ENCODE measurements around the gene ZBED3. TPM values are rescaled to one million over a fixed set of nuclear protein-coding genes. Genes with fewer than 3 reads are reported as not detected.
A peak's percentile ranks its signal among the peaks of the same experiment; 100 is the strongest.
"Not testable (repeated sequence)": the region's sequence is repeated elsewhere in the genome, so short reads cannot be mapped to it uniquely, and the experiment has no call there.

The ZBED3 gene
- total RNA-seq, 1 experiment from 2014 or later = 12.3 TPM

DNA sequence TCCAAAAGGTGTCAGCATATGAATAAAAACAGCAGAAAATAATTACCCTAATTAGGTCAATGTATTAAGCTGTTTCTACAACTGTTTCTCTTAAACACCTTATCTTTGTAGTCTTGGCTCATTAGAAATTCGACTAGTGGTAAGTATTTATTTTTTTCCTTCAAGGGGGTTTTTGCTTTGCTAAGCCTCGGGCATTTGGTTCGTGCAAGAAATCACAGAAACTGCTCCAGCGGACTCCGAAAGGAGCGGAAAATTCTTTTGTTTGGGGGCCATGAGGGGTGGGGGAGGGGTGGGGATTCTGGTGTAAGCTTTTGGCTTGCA, 757 bp downstream of the ZBED3 start:
- TF ChIP-seq, protein P1, sequence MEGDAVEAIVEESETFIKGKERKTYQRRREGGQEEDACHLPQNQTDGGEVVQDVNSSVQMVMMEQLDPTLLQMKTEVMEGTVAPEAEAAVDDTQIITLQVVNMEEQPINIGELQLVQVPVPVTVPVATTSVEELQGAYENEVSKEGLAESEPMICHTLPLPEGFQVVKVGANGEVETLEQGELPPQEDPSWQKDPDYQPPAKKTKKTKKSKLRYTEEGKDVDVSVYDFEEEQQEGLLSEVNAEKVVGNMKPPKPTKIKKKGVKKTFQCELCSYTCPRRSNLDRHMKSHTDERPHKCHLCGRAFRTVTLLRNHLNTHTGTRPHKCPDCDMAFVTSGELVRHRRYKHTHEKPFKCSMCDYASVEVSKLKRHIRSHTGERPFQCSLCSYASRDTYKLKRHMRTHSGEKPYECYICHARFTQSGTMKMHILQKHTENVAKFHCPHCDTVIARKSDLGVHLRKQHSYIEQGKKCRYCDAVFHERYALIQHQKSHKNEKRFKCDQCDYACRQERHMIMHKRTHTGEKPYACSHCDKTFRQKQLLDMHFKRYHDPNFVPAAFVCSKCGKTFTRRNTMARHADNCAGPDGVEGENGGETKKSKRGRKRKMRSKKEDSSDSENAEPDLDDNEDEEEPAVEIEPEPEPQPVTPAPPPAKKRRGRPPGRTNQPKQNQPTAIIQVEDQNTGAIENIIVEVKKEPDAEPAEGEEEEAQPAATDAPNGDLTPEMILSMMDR (IDR thresholded peaks at IDR 0.05; ENCODE audit: unreplicated experiment) = no peak
- peak overlapping the region; percentile 95 for H3K27ac Mint-ChIP-seq (ENCODE audit: unreplicated experiment)
- peaks cover 17% of the 10 kb centered on the region for H3K4me1 Mint-ChIP-seq (ENCODE audit: low read depth, unreplicated experiment)
- peaks cover 30% of the 10 kb centered on the region for H3K36me3 Mint-ChIP-seq (ENCODE audit: insufficient read depth, unreplicated experiment)
- H3K9me3 Mint-ChIP-seq (ENCODE audit: low read depth, unreplicated experiment) = peaks cover 11% of the 10 kb centered on the region
- intact Hi-C loops (cut with micrococcal nuclease; ENCODE audit: unreplicated experiment) = loop anchor here (10.0 kb wide), 1 partner anchor 1352 kb away; no protein-coding TSS in a partner anchor
- peak overlapping the region; percentile 90 for H3K4me3 Mint-ChIP-seq (ENCODE audit: low read depth, unreplicated experiment)
- no TSS peak for BruUV-seq (replicated peaks)
- no peak for DNase-seq
- CTCF ChIA-PET = interaction anchor here (0.6 to 1.1 kb wide), 3 partner anchors 9 to 150 kb away, joined by 3 to 9 read pairs (median 4); no protein-coding TSS in a partner anchor
- H3K27me3 Mint-ChIP-seq (ENCODE audit: unreplicated experiment) = no peaks in the 10 kb centered on the region

DNA sequence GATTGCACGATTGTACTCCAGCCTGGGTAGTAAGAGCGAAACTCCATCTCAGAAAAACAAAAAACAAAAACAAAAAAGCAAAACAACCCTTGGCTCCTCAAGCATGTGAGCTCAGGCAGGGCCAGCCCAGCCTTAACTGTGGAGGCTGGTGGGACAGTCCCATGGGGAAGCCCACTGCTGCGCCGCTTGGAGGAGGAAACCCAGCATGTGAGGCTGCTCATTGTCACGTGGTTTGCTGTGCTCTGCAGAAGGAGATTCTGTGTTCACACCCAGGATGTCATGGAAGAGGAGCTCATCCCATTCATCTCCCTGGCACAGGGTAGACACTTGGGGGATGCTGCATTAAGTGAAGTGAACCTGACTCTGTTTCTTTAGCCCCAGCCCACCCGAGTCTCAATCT, 4.0 kb downstream of the ZBED3 start:
- DNase-seq = no peak
- Mint-ChIP-seq H3K27ac (ENCODE audit: unreplicated experiment) (no peak overlapping the region), H3K4me3 (ENCODE audit: low read depth, unreplicated experiment) (no peak overlapping the region), H3K9me3 (ENCODE audit: low read depth, unreplicated experiment) (peaks cover 8% of the 10 kb centered on the region), H3K27me3 (ENCODE audit: unreplicated experiment) (no peaks in the 10 kb centered on the region), H3K4me1 (ENCODE audit: low read depth, unreplicated experiment) (peaks cover 9% of the 10 kb centered on the region), H3K36me3 (ENCODE audit: insufficient read depth, unreplicated experiment) (peaks cover 25% of the 10 kb centered on the region)
- BruUV-seq (replicated peaks) = no TSS peak
- CTCF ChIA-PET = no interaction called here
- intact Hi-C loops (cut with micrococcal nuclease; ENCODE audit: unreplicated experiment) = loop anchor here (10.0 kb wide), 1 partner anchor 1348 kb away; no protein-coding TSS in a partner anchor
- TF ChIP-seq, protein P1 (IDR thresholded peaks at IDR 0.05; ENCODE audit: unreplicated experiment) = no peak

DNA sequence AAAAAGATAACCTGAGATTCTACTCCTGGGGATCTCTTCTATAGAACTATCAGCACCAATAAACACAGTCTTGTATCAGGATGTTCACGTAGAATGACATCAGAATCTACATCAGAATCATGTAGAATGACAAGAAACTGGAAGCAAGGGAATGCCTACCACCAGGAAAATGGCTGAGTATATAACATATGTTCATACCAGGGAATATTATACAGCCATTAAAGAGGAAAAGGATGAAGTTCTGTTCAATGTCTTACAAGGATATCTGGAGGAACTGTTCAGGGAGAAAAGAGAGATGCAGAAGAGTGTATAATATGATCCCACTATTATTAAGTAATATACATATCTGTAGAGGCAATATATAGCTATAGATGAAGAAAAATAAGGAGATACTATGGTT, 4.8 kb downstream of the ZBED3 start:
- H3K36me3 Mint-ChIP-seq (ENCODE audit: insufficient read depth, unreplicated experiment) = peaks cover 20% of the 10 kb centered on the region
- intact Hi-C loops (cut with micrococcal nuclease; ENCODE audit: unreplicated experiment) = loop anchor here (10.0 kb wide), 1 partner anchor 1347 kb away; no protein-coding TSS in a partner anchor
- DNase-seq = no peak
- TF ChIP-seq, protein P1 (IDR thresholded peaks at IDR 0.05; ENCODE audit: unreplicated experiment) = no peak
- H3K27ac Mint-ChIP-seq (ENCODE audit: unreplicated experiment) = no peak overlapping the region
- BruUV-seq (replicated peaks) = no TSS peak
- peaks cover 8% of the 10 kb centered on the region for H3K9me3 Mint-ChIP-seq (ENCODE audit: low read depth, unreplicated experiment)
- no peak overlapping the region for H3K4me3 Mint-ChIP-seq (ENCODE audit: low read depth, unreplicated experiment)
- CTCF ChIA-PET = no interaction called here
- peaks cover 9% of the 10 kb centered on the region for H3K4me1 Mint-ChIP-seq (ENCODE audit: low read depth, unreplicated experiment)
- H3K27me3 Mint-ChIP-seq (ENCODE audit: unreplicated experiment) = no peaks in the 10 kb centered on the region

DNA sequence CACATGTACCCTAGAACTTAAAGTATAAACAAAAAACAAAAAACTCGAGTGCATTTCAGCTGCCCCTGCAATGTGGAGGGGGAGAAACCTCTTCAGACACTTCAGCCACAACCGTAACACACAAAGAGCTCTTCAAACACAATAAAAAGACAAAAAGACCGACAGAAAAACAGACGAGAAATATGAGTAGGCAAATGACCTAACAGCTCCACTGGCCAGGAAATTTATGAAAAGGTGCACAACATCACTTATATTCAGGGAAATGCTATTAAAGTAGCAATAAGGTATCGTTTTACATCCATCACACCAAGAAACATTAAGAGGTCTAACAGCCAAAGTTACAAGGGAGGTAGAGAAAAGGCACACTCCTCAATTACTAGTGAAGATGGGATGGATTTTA, 6.2 kb downstream of the ZBED3 start:
- TF ChIP-seq, protein P1 (IDR thresholded peaks at IDR 0.05; ENCODE audit: unreplicated experiment) = no peak
- no peak for DNase-seq
- H3K4me3 Mint-ChIP-seq (ENCODE audit: low read depth, unreplicated experiment) = no peak overlapping the region
- CTCF ChIA-PET = no interaction called here
- intact Hi-C loops (cut with micrococcal nuclease; ENCODE audit: unreplicated experiment) = loop anchor here (10.0 kb wide), 1 partner anchor 1346 kb away; no protein-coding TSS in a partner anchor
- H3K27me3 Mint-ChIP-seq (ENCODE audit: unreplicated experiment) = no peaks in the 10 kb centered on the region
- H3K4me1 Mint-ChIP-seq (ENCODE audit: low read depth, unreplicated experiment) = peaks cover 9% of the 10 kb centered on the region
- peaks cover 8% of the 10 kb centered on the region for H3K9me3 Mint-ChIP-seq (ENCODE audit: low read depth, unreplicated experiment)
- H3K36me3 Mint-ChIP-seq (ENCODE audit: insufficient read depth, unreplicated experiment) = peaks cover 10% of the 10 kb centered on the region
- H3K27ac Mint-ChIP-seq (ENCODE audit: unreplicated experiment) = no peak overlapping the region
- no TSS peak for BruUV-seq (replicated peaks)

DNA sequence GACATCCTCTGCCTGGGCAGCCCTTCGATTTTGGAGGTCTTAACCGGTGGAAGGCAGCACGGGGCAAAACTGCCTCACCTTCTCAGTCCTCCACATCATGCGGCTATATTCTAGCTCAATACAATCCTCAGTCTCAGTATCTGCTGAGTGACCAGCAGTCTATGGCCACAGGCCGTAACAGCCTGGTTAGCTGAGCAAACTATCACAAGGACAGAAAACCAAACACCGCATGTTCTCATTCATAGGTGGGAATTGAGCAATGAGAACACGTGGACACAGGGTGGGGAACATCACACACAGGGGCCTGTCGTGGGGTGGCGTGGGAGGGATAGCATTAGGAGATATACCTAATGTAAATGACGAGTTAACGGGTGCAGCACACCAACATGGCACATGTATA, 6.6 kb downstream of the ZBED3 start:
- H3K4me1 Mint-ChIP-seq (ENCODE audit: low read depth, unreplicated experiment); DNase-seq; CTCF ChIA-PET; H3K4me3 Mint-ChIP-seq (ENCODE audit: low read depth, unreplicated experiment); BruUV-seq (replicated peaks); H3K27ac Mint-ChIP-seq (ENCODE audit: unreplicated experiment); H3K36me3 Mint-ChIP-seq (ENCODE audit: insufficient read depth, unreplicated experiment); H3K27me3 Mint-ChIP-seq (ENCODE audit: unreplicated experiment); H3K9me3 Mint-ChIP-seq (ENCODE audit: low read depth, unreplicated experiment): not testable (repeated sequence)
- intact Hi-C loops (cut with micrococcal nuclease; ENCODE audit: unreplicated experiment) = loop anchor here (10.0 kb wide), 1 partner anchor 1346 kb away; no protein-coding TSS in a partner anchor

Data from Calu3 (cell line).